A673 (cell line): ENCODE results near the gene DDT. TPM values are rescaled to one million over a fixed set of nuclear protein-coding genes. Genes with fewer than 3 reads are reported as not detected.
"Not testable (repeated sequence)": the region's sequence is repeated elsewhere in the genome, so short reads cannot be mapped to it uniquely, and the experiment has no call there.

Experiments used
- BruUV-seq: library from RNA; stranded (reverse); fragments of 400-500 nt; replicated peaks from 2 replicates; lab custom pipeline; 2021; lab: Mats Ljungman, UMichigan
- CTCF ChIA-PET: fragments of 300-600 bp; sonication (Branson Sonifier 250); formaldehyde crosslinking; loops from one replicate; lab custom pipeline; 2022; ENCODE audit warnings: antibody characterized with exemption; lab: Charles Lee
- POLR2A ChIA-PET: fragments of 300-600 bp; sonication (Branson Sonifier 250); formaldehyde crosslinking; loops from one replicate; lab custom pipeline; 2022; ENCODE audit warnings: antibody characterized with exemption; ENCODE audit not compliant: low non-redundant PET; lab: Charles Lee
- DNase-seq: peaks from one replicate; pipeline ENCODE4 v3.0.0-alpha.2; 2015; ENCODE audit warnings: low spot score
- H3K27ac ChIP-seq: fragments of 200-600 bp; sonication (generic); 2 replicates; pipeline ENCODE4 v1.5.1; 2016; ENCODE audit warnings: mixed run types, low read depth, mild to moderate bottlenecking, mixed read lengths, antibody characterized with exemption, low read length; ENCODE audit not compliant: poor library complexity, severe bottlenecking
- H3K27me3 ChIP-seq: fragments of 200-600 bp; sonication (generic); replicated peaks from 2 replicates; pipeline ENCODE4 v1.6.1; 2017; ENCODE audit warnings: mixed run types, low read depth, mild to moderate bottlenecking, mixed read lengths, antibody characterized with exemption, low read length; ENCODE audit not compliant: insufficient read depth, poor library complexity
- H3K36me3 ChIP-seq: fragments of 200-600 bp; sonication (generic); 2 replicates; pipeline ENCODE4 v1.6.1; 2016; ENCODE audit warnings: mixed run types, mild to moderate bottlenecking, mixed read lengths, antibody characterized with exemption, low read length; ENCODE audit not compliant: insufficient read depth, poor library complexity, severe bottlenecking
- H3K4me1 ChIP-seq: fragments of 200-600 bp; sonication (generic); 2 replicates; pipeline ENCODE4 v1.6.1; 2017; ENCODE audit warnings: mixed run types, mild to moderate bottlenecking, mixed read lengths, antibody characterized with exemption, low read length; ENCODE audit not compliant: insufficient read depth, poor library complexity, severe bottlenecking
- H3K4me3 ChIP-seq: fragments of 200-600 bp; sonication (generic); 2 replicates; pipeline ENCODE4 v1.5.1; 2016; ENCODE audit warnings: low read depth, mixed run types, mild to moderate bottlenecking, mixed read lengths, low read length; ENCODE audit not compliant: poor library complexity, severe bottlenecking
- H3K9me3 ChIP-seq: fragments of 200-600 bp; sonication (generic); 2 replicates; pipeline ENCODE4 v1.6.1; 2016; ENCODE audit warnings: mixed run types, low read depth, mild to moderate bottlenecking, mixed read lengths, antibody characterized with exemption, low read length; ENCODE audit not compliant: poor library complexity, severe bottlenecking
- CTCF ChIP-seq: fragments of 300-800, 200-600 bp; sonication (generic); conservative IDR thresholded peaks from 2 replicates; pipeline ENCODE4 v1.5.1; 2017; ENCODE audit warnings: low read depth, mild to moderate bottlenecking, antibody characterized with exemption, low read length, moderate library complexity, mixed read lengths
- EZH2 ChIP-seq: fragments of 200-600 bp; sonication (generic); IDR thresholded peaks from 2 replicates; pipeline ENCODE4 v1.6.1; 2017; ENCODE audit warnings: borderline replicate concordance, low read depth, mild to moderate bottlenecking, mixed read lengths, antibody characterized with exemption, low read length; ENCODE audit not compliant: poor library complexity, severe bottlenecking
- intact Hi-C: fragments of 100-400 bp; cut with micrococcal nuclease; formaldehyde crosslinking; loops from one replicate; pipeline ENCODE4 v1.10.0; 2022; ENCODE audit not compliant: unreplicated experiment
- total RNA-seq: library from RNA; stranded (reverse); gene quantifications from 2 replicates; pipeline ENCODE4 v1.2.3, GENCODE V29; 2021

Gene DDT
- total RNA-seq, 1 experiment from 2014 or later: 108 TPM

- H3K27ac ChIP-seq: peak overlapping the region; percentile 23
- H3K36me3 ChIP-seq: peaks cover 44% of the 10 kb centered on the region
- TF ChIP-seq EZH2: no peak
- no peak for TF ChIP-seq CTCF
- H3K27me3 ChIP-seq: no peaks in the 10 kb centered on the region
- BruUV-seq: no TSS peak
- DNase-seq: no peak
- H3K9me3 ChIP-seq: peaks cover 12% of the 10 kb centered on the region
- intact Hi-C loops: no loop called here
- ChIA-PET CTCF (no interaction called here), POLR2A (interaction anchor here (0.6 kb wide), 1 partner anchor 91 kb away, joined by 3 read pairs; no protein-coding TSS in a partner anchor)
- no peaks in the 10 kb centered on the region for H3K4me1 ChIP-seq
- no peak overlapping the region for H3K4me3 ChIP-seq
Measured at GRCh38 chr22:23922921-23923320, 51.3 kb downstream of the DDT start.

GRCh38 chr22:23921586-23922201, 52.5 kb downstream of the DDT start:
- H3K36me3 ChIP-seq: peaks cover 41% of the 10 kb centered on the region
- H3K27ac ChIP-seq, BruUV-seq, DNase-seq, H3K4me1 ChIP-seq, H3K27me3 ChIP-seq, intact Hi-C loops, H3K4me3 ChIP-seq: not testable (repeated sequence)
- ChIA-PET POLR2A (interaction anchor here (0.6 kb wide), 1 partner anchor 10 kb away, joined by 8 read pairs; no protein-coding TSS in a partner anchor), CTCF (interaction anchor here (0.6 kb wide), 1 partner anchor 27 kb away, joined by 7 read pairs; the partner anchor contains the start of gene MIF)
- peaks cover 12% of the 10 kb centered on the region for H3K9me3 ChIP-seq

Other genes starting within 250 kb of the DDT start
- 9.6 and 9.7 TPM in 2 replicates for gene ZNF70, start 223.3 kb downstream of the DDT start, total RNA-seq
- gene VPREB3, start 220.0 kb downstream of the DDT start, total RNA-seq: 0.74 and 0.88 TPM in 2 replicates
- 2.0 and 2.2 TPM in 2 replicates for gene C22orf15, start 211.5 kb downstream of the DDT start, total RNA-seq
- 117 and 128 TPM in 2 replicates for gene CHCHD10, start 206.5 kb downstream of the DDT start, total RNA-seq
- 5.1 and 6.8 TPM in 2 replicates for gene MMP11, start 201.6 kb downstream of the DDT start, total RNA-seq
- gene SMARCB1, start 187.5 kb downstream of the DDT start, total RNA-seq: 172 and 176 TPM in 2 replicates
- gene DERL3, start 135.4 kb downstream of the DDT start, total RNA-seq: 1.5 and 2.0 TPM in 2 replicates
- 4.9 and 6.2 TPM in 2 replicates for gene SLC2A11, start 116.6 kb downstream of the DDT start, total RNA-seq
- 802 and 864 TPM in 2 replicates for gene MIF, start 80.1 kb downstream of the DDT start, total RNA-seq
- gene GSTT2B, start 13.2 kb downstream of the DDT start, total RNA-seq: 0.54 and 0.76 TPM in 2 replicates
- not detected in 2 replicates for gene DDTL, start 7.6 kb downstream of the DDT start, total RNA-seq
- not detected in 2 replicates for gene GSTT2, start 5.7 kb upstream of the DDT start, total RNA-seq
- gene GSTT4, start 31.0 kb upstream of the DDT start, total RNA-seq: not detected in 2 replicates
- 73.9 and 83.0 TPM in 2 replicates for gene CABIN1, start 36.9 kb upstream of the DDT start, total RNA-seq
- gene SUSD2, start 207.0 kb upstream of the DDT start, total RNA-seq: 0.94 and 1.3 TPM in 2 replicates